Stomach smooth muscle (tissue), 2 donors: ENCODE data around the gene PALD1.
"Not testable (repeated sequence)": the region's sequence is repeated elsewhere in the genome, so short reads cannot be mapped to it uniquely, and the experiment has no call there.

Experiments
- H3K27ac ChIP-seq: one replicate; pipeline ENCODE4 v1.7.0; 2013; ENCODE audit warnings: mild to moderate bottlenecking, low read length, inconsistent platforms
- H3K27me3 ChIP-seq, 2 donors: one replicate each; pipeline ENCODE4 v1.7.0; 2013; ENCODE audit warnings: low read length in 2 of 2; ENCODE audit not compliant: insufficient read depth in 2 of 2, control insufficient read depth in 1 of 2
- H3K36me3 ChIP-seq, 2 donors: one replicate each; pipeline ENCODE4 v1.7.0; 2013; ENCODE audit warnings: low read length in 2 of 2; ENCODE audit not compliant: control insufficient read depth in 2 of 2, insufficient read depth in 2 of 2
- H3K4me1 ChIP-seq: one replicate; pipeline ENCODE4 v1.7.0; 2013; ENCODE audit warnings: low read length; ENCODE audit not compliant: control insufficient read depth, insufficient read depth
- H3K4me3 ChIP-seq, 2 donors: one replicate each; pipeline ENCODE4 v1.7.0; 2013; ENCODE audit warnings: low read length in 2 of 2
- H3K9ac ChIP-seq, 2 donors: one replicate each; pipeline ENCODE4 v1.7.0; 2013; ENCODE audit warnings: low read length in 2 of 2, mild to moderate bottlenecking in 1 of 2
- H3K9me3 ChIP-seq, 2 donors: one replicate each; pipeline ENCODE4 v1.7.0; 2013; ENCODE audit warnings: low read length in 2 of 2; ENCODE audit not compliant: control insufficient read depth in 2 of 2
- donor health status: healthy.
- donor health status: Pancreatic carcinoma.

The PALD1 gene

GRCh38 chr10:70600512-70601395 lies 122.2 kb downstream of the PALD1 start:
- no peak overlapping the region for H3K27ac ChIP-seq

DNA sequence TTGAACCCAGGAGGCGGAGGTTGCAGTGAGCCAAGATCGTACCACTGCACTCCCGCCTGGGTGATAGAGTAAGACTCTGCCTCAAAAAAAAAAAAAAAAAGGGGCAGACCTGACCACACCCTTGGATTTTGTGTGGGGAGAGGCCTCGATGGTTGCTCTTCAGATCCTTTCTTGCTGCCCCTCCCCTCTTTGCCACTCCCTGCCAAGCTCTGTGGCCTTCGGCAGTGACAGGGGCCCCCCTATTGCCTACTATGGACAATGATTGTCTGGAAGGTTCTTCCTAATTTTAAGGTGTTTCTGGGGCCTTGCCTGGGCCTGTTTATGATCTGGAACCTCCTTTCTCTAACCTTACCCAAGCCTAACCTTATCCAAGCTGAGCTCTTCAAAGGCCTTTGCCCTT lies 123.2 kb downstream of the PALD1 start:
- Histone ChIP-seq H3K4me3 (no peak overlapping the region), H3K4me1 (no peaks in the 10 kb centered on the region), H3K27ac (no peak overlapping the region), H3K36me3 (no peaks in the 10 kb centered on the region), H3K27me3 (no peaks in the 10 kb centered on the region), H3K9ac (no peak overlapping the region), H3K9me3 (no peaks in the 10 kb centered on the region)

More at GRCh38 chr10:70600512-70601395, 122.2 kb downstream of the PALD1 start:
- Histone ChIP-seq H3K9ac (no peak overlapping the region), H3K4me1 (no peaks in the 10 kb centered on the region), H3K4me3 (no peak overlapping the region), H3K27me3 (no peaks in the 10 kb centered on the region), H3K36me3 (no peaks in the 10 kb centered on the region), H3K9me3 (no peaks in the 10 kb centered on the region)

GRCh38 chr10:70602665-70603448 lies 124.3 kb downstream of the PALD1 start, which contains the start of gene PRF1:
PRF1 (minus strand) TSS chr10:70602741; CDS start chr10:70600902, 1,839 bp downstream.
- Histone ChIP-seq H3K4me1 (no peaks in the 10 kb centered on the region), H3K9ac (no peak within 1 kb of the TSS), H3K9me3 (no peaks in the 10 kb centered on the region), H3K27me3 (no peaks in the 10 kb centered on the region), H3K36me3 (no peaks in the 10 kb centered on the region), H3K4me3 (no peak within 1 kb of the TSS), H3K27ac (no peak within 1 kb of the TSS)

GRCh38 chr10:70603449-70603801 lies 124.9 kb downstream of the PALD1 start:
- Histone ChIP-seq H3K36me3 (no peaks in the 10 kb centered on the region), H3K27ac (no peak overlapping the region), H3K4me3 (no peak overlapping the region), H3K9me3 (no peaks in the 10 kb centered on the region), H3K27me3 (no peaks in the 10 kb centered on the region), H3K4me1 (no peaks in the 10 kb centered on the region), H3K9ac (no peak overlapping the region)

- Histone ChIP-seq H3K4me1 (no peaks in the 10 kb centered on the region), H3K27me3 (no peaks in the 10 kb centered on the region), H3K9me3 (no peaks in the 10 kb centered on the region), H3K4me3 (no peak overlapping the region), H3K27ac (no peak overlapping the region), H3K36me3 (no peaks in the 10 kb centered on the region), H3K9ac (no peak overlapping the region)
Observed at GRCh38 chr10:70604106-70604505, 125.5 kb downstream of the PALD1 start.

DNA sequence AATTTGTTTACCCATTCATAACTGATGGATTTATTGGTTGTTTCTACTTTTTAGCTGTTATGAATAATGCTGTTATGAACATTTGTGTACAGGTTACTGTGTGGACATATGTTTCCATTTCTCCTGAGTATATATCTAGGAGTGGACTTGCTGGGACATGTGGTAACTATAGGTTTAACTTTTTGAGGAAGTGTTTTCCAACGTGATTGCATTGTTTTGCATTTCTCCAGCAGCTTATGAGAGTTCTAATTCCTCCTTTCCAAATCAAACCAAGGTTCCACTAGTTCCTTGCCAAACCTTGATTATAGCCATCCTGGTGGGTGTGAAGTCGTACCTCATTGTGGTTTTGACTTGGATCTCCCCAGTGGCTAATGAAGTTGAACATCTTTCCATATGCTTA lies 126.6 kb downstream of the PALD1 start:
- no peaks in the 10 kb centered on the region for H3K4me1 ChIP-seq
- no peak overlapping the region for H3K4me3 ChIP-seq
- no peaks in the 10 kb centered on the region for H3K27me3 ChIP-seq
- no peak overlapping the region for H3K9ac ChIP-seq
- H3K27ac ChIP-seq: no peak overlapping the region
- no peaks in the 10 kb centered on the region for H3K36me3 ChIP-seq
- H3K9me3 ChIP-seq: no peaks in the 10 kb centered on the region

GRCh38 chr10:70607936-70608335 lies 129.4 kb downstream of the PALD1 start:
- Histone ChIP-seq H3K36me3 (no peaks in the 10 kb centered on the region), H3K4me1 (no peaks in the 10 kb centered on the region), H3K9me3 (no peaks in the 10 kb centered on the region), H3K27me3 (no peaks in the 10 kb centered on the region), H3K4me3 (no peak overlapping the region), H3K9ac (no peak overlapping the region), H3K27ac (no peak overlapping the region)

GRCh38 chr10:70613941-70614340 lies 135.4 kb downstream of the PALD1 start:
- Histone ChIP-seq H3K4me1 (no peaks in the 10 kb centered on the region), H3K4me3 (no peak overlapping the region), H3K27me3 (no peaks in the 10 kb centered on the region), H3K36me3 (no peaks in the 10 kb centered on the region), H3K9me3 (no peaks in the 10 kb centered on the region), H3K27ac (no peak overlapping the region), H3K9ac (no peak overlapping the region)

DNA sequence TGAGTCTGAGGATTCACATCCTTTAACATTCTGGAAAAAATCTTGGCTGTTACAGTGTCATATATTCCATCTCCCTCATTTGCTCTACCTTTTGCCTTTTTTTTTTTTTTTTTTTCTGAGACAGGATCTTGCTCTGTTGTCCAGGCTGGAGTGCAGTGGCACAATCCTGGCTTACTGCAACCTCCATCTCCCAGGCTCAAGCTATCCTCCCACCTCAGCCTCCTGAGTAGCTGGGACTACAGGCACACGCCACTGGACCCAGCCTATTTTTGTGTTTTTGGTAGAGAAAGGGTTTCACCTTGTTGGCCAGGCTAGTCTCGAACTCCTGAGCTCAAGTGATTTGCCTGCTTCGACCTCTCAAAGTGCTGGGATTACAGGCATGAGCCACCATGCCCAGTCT lies 135.8 kb downstream of the PALD1 start:
- not testable (repeated sequence) for H3K4me3 ChIP-seq, H3K36me3 ChIP-seq, H3K4me1 ChIP-seq, H3K9me3 ChIP-seq, H3K27me3 ChIP-seq, H3K9ac ChIP-seq, H3K27ac ChIP-seq

DNA sequence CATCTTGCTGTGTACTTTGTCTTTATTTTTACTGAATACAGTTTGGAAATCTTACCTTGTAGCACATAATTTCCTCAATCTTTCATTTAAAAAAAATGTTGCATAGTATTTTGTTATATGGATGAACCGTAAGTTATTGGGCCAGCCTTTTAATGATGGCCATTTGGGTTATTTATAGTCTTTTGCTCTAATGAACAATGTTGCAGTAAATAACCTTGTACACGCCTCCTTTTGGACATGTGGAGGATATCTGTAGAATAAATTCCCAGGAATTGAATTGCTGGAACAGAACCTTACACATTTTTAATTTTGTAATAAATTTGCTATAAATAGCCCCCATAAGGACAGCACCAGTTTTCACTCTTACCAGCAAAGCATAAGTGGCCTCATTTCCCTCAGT lies 136.6 kb downstream of the PALD1 start:
- H3K36me3 ChIP-seq: no peaks in the 10 kb centered on the region
- H3K4me1 ChIP-seq: no peaks in the 10 kb centered on the region
- H3K27ac ChIP-seq: no peak overlapping the region
- H3K4me3 ChIP-seq: no peak overlapping the region
- peaks cover 0 to 3% of the 10 kb centered on the region in 2 donors for H3K9me3 ChIP-seq
- H3K9ac ChIP-seq: no peak overlapping the region
- H3K27me3 ChIP-seq: no peaks in the 10 kb centered on the region
